Thyroid gland (tissue), 4 donors: ENCODE measurements around the gene PKP4. TPM values are rescaled to one million over a fixed set of nuclear protein-coding genes. Genes with fewer than 3 reads are reported as not detected.
A peak's percentile ranks its signal among the peaks of the same experiment; 100 is the strongest.

Source experiments
- DNase-seq, 2 donors: peaks; one replicate each; pipeline ENCODE4 v3.0.0-alpha.2; 2019
- H3K27ac ChIP-seq, 3 donors: fragments of 200-600 bp; sonication (generic); 1 replicate in 2 of 3; 2 replicates in 1 of 3; pipeline ENCODE4 v1.5.1; 2016 to 2019; ENCODE audit warnings: mild to moderate bottlenecking in 1 of 3, moderate library complexity in 1 of 3
- H3K27me3 ChIP-seq: fragments of 200-600 bp; sonication (generic); one replicate; pipeline ENCODE4 v1.5.1; 2019
- H3K36me3 ChIP-seq, 2 donors: fragments of 200-600 bp; sonication (generic); one replicate each; pipeline ENCODE4 v1.5.1; 2016 to 2019
- H3K4me1 ChIP-seq, 2 donors: fragments of 200-600 bp; sonication (generic); one replicate each; pipeline ENCODE4 v1.5.1; 2017 to 2019
- H3K4me3 ChIP-seq, 3 donors: fragments of 200-600 bp; sonication (generic); replicated peaks in 1 of 3; 1 replicate in 2 of 3; 2 replicates in 1 of 3; pipeline ENCODE4 v1.5.1; 2016; ENCODE audit warnings: mild to moderate bottlenecking in 1 of 3
- H3K9me3 ChIP-seq: fragments of 200-600 bp; sonication (generic); one replicate; pipeline ENCODE4 v1.5.1; 2017
- POLR2A ChIP-seq, 2 donors: fragments of 450-650 bp; IDR thresholded peaks; one replicate each; pipeline ENCODE4 v1.6.1; 2017; ENCODE audit warnings: antibody characterized with exemption in 2 of 2, mild to moderate bottlenecking in 2 of 2, moderate library complexity in 1 of 2
- WGBS, 2 donors: methylation state at CpG; one replicate each; pipeline ENCODE4 v1.1.5; 2017; 5-methylcytosine and 5-hydroxymethylcytosine counted together
- intact Hi-C: fragments of 100-400 bp; cut with DNase I; formaldehyde crosslinking; loops from one replicate; pipeline ENCODE4 v1.15.1; 2023
- total RNA-seq, 4 donors: library from RNA; depleted of rRNA; stranded (reverse); fragments of >200 nt; gene quantifications; one replicate each; pipeline ENCODE4 v1.2.3, GENCODE V29; 2016
- TF ChIP-seq, protein P1 (sequence below), 6 experiments: fragments of 200-600 bp in 3 of 6; fragments of 450-650 bp in 3 of 6; sonication (generic) in 3 of 6; IDR thresholded peaks; one replicate each; pipeline ENCODE4 v1.5.1; 2016 to 2019; ENCODE audit warnings: antibody characterized with exemption in 6 of 6, mild to moderate bottlenecking in 2 of 6, inconsistent platforms in 1 of 6, moderate library complexity in 1 of 6

Gene PKP4
- total RNA-seq, 4 donors from 2014 or later = 117 to 155 (median 136) TPM

DNA sequence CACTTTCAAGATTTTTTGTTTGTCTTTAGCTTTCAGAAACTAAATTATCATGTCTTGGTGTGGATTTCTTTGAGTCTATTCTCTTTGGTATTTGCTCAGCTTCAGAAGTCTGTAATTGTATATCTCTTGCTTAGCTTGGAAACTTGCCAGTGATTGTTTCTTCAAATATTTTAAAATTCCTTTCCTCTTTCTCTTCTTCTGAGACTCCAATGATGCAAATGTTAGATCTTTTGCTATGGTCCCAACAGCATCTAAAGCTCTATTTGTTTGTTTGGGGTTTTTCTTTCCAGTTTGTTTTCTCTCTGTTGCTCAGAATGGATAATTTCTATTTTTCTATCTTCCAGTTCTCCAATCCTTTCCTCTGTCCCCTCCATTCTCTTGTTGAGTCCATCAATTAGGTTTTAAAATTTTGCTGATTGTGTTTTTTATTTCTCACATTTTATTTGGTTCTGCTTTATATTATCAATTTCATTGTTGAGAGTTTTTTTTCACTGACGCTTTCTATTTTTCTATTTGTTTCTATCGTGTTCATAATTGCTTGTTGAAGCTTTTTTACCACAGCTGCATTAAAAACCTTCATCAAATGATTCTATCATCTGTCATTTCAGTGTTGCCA lies 256.9 kb downstream of the PKP4 start:
- DNase-seq = no peak
- Histone ChIP-seq H3K36me3 (no peaks in the 10 kb centered on the region), H3K9me3 (no peaks in the 10 kb centered on the region), H3K27me3 (no peaks in the 10 kb centered on the region), H3K4me3 (no peak overlapping the region), H3K27ac (no peak overlapping the region), H3K4me1 (peaks cover 17 to 19% of the 10 kb centered on the region in 2 donors)
- intact Hi-C loops = no loop called here
- WGBS, 2 donors = 98 to 99% methylated on average over 2 of the region's 2 CpGs
- TF ChIP-seq, protein P1, sequence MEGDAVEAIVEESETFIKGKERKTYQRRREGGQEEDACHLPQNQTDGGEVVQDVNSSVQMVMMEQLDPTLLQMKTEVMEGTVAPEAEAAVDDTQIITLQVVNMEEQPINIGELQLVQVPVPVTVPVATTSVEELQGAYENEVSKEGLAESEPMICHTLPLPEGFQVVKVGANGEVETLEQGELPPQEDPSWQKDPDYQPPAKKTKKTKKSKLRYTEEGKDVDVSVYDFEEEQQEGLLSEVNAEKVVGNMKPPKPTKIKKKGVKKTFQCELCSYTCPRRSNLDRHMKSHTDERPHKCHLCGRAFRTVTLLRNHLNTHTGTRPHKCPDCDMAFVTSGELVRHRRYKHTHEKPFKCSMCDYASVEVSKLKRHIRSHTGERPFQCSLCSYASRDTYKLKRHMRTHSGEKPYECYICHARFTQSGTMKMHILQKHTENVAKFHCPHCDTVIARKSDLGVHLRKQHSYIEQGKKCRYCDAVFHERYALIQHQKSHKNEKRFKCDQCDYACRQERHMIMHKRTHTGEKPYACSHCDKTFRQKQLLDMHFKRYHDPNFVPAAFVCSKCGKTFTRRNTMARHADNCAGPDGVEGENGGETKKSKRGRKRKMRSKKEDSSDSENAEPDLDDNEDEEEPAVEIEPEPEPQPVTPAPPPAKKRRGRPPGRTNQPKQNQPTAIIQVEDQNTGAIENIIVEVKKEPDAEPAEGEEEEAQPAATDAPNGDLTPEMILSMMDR (IDR thresholded peaks at IDR 0.05) = no peak
- TF ChIP-seq POLR2A (IDR thresholded peaks at IDR 0.05) = no peak

DNA sequence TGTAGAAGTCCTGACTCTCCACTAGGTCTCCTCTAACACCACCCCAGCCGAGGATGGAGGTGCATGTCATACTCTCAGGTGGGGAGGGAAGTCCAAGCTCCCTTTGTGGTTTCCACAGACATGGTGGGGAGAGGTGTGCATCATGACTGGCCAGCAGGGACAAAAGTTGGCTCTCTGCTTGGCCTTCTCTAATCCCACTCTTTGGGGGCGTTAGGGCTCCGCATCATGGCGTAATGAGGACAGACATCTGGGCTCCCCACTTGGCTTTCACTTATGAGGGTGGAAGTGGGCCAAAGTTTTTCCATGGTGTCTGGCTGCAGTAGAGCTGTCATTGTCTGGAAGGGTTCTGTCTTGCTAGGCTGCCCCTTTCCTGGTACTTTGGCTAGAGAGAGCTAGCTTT lies 257.7 kb downstream of the PKP4 start:
- H3K27me3 ChIP-seq = no peaks in the 10 kb centered on the region
- H3K4me3 ChIP-seq = no peak overlapping the region
- H3K9me3 ChIP-seq = no peaks in the 10 kb centered on the region
- H3K36me3 ChIP-seq = no peaks in the 10 kb centered on the region
- intact Hi-C loops = no loop called here
- H3K4me1 ChIP-seq = peaks cover 17 to 19% of the 10 kb centered on the region in 2 donors
- WGBS, 2 donors = 72% methylated on average over 4 of the region's 4 CpGs
- DNase-seq = no peak
- TF ChIP-seq POLR2A (IDR thresholded peaks at IDR 0.05) = no peak
- TF ChIP-seq, protein P1 (IDR thresholded peaks at IDR 0.05) = no peak
- no peak overlapping the region for H3K27ac ChIP-seq

DNA sequence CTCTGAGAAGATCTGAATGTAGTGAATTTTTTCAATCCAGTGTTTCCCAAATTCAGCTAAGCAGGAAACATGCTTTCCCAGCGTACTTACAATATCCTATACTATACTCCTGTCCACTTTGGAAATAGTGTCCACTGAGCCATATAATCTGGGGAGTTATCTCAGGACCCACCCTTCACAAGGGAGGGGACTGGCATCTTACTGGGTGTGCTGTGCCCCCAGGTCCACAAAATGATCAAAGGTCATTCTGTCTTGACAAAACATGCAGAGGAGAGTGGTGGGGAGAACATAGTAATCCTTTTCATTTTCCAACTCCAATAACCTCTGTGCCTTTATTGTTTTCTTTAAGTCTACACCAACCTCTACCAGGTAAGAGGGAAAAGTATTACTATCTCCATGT lies 258.6 kb downstream of the PKP4 start:
- no peaks in the 10 kb centered on the region for H3K9me3 ChIP-seq
- no peak for DNase-seq
- 96 to 100% methylated on average over 1 of the region's 1 CpG for WGBS, 2 donors
- no peaks in the 10 kb centered on the region for H3K36me3 ChIP-seq
- H3K27me3 ChIP-seq = no peaks in the 10 kb centered on the region
- peak overlapping the region in 2 of 3 donors; percentile 64 to 71 for H3K27ac ChIP-seq
- no peak overlapping the region for H3K4me3 ChIP-seq
- intact Hi-C loops = no loop called here
- peaks cover 17 to 19% of the 10 kb centered on the region in 2 donors for H3K4me1 ChIP-seq
- TF ChIP-seq POLR2A (IDR thresholded peaks at IDR 0.05) = no peak
- TF ChIP-seq, protein P1 (IDR thresholded peaks at IDR 0.05) = no peak

DNA sequence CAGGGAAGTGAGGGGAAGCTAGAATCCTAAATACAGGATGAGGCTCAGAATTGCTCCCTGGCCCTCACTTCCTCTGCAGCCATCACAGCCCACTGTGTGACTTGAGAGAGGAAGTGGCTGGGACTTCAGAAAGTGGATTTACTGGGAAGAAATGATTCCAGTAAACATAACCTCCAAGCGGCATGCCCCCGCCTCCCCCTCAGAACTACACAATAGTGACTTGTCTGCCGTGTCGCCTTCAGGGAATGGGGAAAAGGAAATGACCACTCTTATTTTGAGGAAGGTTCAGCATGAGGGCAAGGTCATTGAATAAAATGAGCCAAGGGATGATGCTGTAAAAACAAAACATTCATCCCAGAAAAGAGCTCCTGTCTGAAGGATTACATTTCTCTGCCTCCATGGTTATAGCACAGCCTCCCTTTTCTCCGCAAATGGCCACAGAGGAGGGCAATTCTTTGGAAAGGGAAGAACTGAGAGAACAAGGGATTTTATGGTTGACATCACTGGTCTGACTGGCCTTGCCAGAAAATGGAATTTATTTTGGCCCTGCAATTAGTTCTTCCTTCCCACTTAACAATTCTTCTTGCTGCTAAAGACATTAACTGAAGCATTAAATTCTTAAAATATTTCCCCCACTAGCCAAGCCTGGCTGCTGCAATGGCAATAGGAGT lies 259.5 kb downstream of the PKP4 start:
- H3K36me3 ChIP-seq = no peaks in the 10 kb centered on the region
- H3K27me3 ChIP-seq = no peaks in the 10 kb centered on the region
- peaks cover 17 to 19% of the 10 kb centered on the region in 2 donors for H3K4me1 ChIP-seq
- DNase-seq = peak in 1 of 2 donors; percentile 41
- H3K9me3 ChIP-seq = no peaks in the 10 kb centered on the region
- intact Hi-C loops = no loop called here
- WGBS, 2 donors = 54 to 68% methylated on average over 5 of the region's 5 CpGs
- peak overlapping the region; percentile 7 to 71 (median 64) for H3K27ac ChIP-seq
- TF ChIP-seq, protein P1 (IDR thresholded peaks at IDR 0.05) = no peak
- no peak for TF ChIP-seq POLR2A (IDR thresholded peaks at IDR 0.05)
- H3K4me3 ChIP-seq = no peak overlapping the region

DNA sequence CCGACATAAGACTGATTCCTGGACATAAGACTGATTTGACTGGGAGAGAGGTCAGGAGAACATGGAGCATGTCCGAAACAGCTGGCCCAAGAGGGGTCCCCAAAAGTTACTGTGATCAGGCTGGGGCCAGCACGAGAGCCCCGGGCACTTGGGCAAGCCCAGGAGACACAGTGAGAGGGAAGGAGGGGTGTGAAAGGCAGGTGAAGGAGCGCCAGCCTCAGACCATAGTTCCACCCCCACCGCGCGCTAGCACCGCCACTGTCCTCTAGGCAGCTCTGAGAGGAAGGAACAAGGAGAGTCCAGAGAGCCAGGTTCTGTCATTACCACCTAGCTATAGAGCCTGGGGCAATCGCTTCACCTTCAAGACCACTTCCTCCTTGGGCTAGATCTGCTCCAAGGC lies 260.2 kb downstream of the PKP4 start:
- peak overlapping the region; percentile 7 to 71 (median 64) for H3K27ac ChIP-seq
- no peaks in the 10 kb centered on the region for H3K9me3 ChIP-seq
- DNase-seq = no peak

More for the DNA sequence above, 260.2 kb downstream of the PKP4 start:
- 83 to 84% methylated on average over 10 of the region's 10 CpGs for WGBS, 2 donors
- Histone ChIP-seq H3K4me1 (peaks cover 17 to 20% of the 10 kb centered on the region in 2 donors), H3K36me3 (no peaks in the 10 kb centered on the region), H3K27me3 (no peaks in the 10 kb centered on the region), H3K4me3 (no peak overlapping the region)
- intact Hi-C loops = no loop called here
- TF ChIP-seq, protein P1 (IDR thresholded peaks at IDR 0.05) = no peak
- no peak for TF ChIP-seq POLR2A (IDR thresholded peaks at IDR 0.05)
